ENCODE measurements around the gene FGF2. TPM values are rescaled to one million over a fixed set of nuclear protein-coding genes. Genes with fewer than 3 reads are reported as not detected.

Gene FGF2
- total and polyA plus RNA-seq, 4 donors = 0.52 to 1.4 (median 0.98) TPM

GRCh38 chr4:122822466-122822865 is 4.2 kb upstream of the FGF2 start:
- H3K9me3 ChIP-seq (ENCODE audit: control insufficient read depth in 4 of 4, low read length in 3 of 4) = no peaks in the 10 kb centered on the region
- H3K4me3 ChIP-seq (ENCODE audit: low read depth in 1 of 3, low read length in 3 of 3) = no peak overlapping the region
- TF ChIP-seq RXRA (IDR thresholded peaks at IDR 0.05) (no peak), NR2F2 (IDR thresholded peaks at IDR 0.05) (no peak), FOXA2 (IDR thresholded peaks at IDR 0.05) (no peak), TAF1 (conservative IDR thresholded peaks at IDR 0.05) (no peak), ATF3 (IDR thresholded peaks at IDR 0.05) (no peak), FOXA1 (IDR thresholded peaks at IDR 0.05) (no peak), REST (IDR thresholded peaks at IDR 0.05) (no peak), EGR1 (IDR thresholded peaks at IDR 0.05; ENCODE audit: low read depth in 2 of 2) (no peak), RAD21 (IDR thresholded peaks at IDR 0.05) (no peak), GABPA (IDR thresholded peaks at IDR 0.05 in 1 of 2, conservative IDR thresholded peaks at IDR 0.05 in 1 of 2) (no peak), SP1 (IDR thresholded peaks at IDR 0.05) (no peak), CTCF (IDR thresholded peaks at IDR 0.05; ENCODE audit: low read depth, low read length, missing input control) (no peak), YY1 (IDR thresholded peaks at IDR 0.05) (no peak), ZBTB33 (IDR thresholded peaks at IDR 0.05) (no peak), HNF4G (IDR thresholded peaks at IDR 0.05) (no peak), JUND (IDR thresholded peaks at IDR 0.05) (no peak), MAX (IDR thresholded peaks at IDR 0.05) (no peak), HNF4A (conservative IDR thresholded peaks at IDR 0.05) (no peak)
- no peaks in the 10 kb centered on the region for H3K36me3 ChIP-seq (ENCODE audit: control insufficient read depth in 4 of 4, insufficient read depth in 3 of 4, low read depth in 1 of 4, low read length in 3 of 4)
- no peaks in the 10 kb centered on the region for H3K27me3 ChIP-seq (ENCODE audit: control insufficient read depth in 4 of 4, insufficient read depth in 4 of 4, low read length in 3 of 4)
- H3K27ac ChIP-seq (ENCODE audit: low read depth in 1 of 2, low read length in 2 of 2) = no peak overlapping the region
- H3K4me1 ChIP-seq (ENCODE audit: control insufficient read depth in 4 of 4, insufficient read depth in 4 of 4, low read length in 3 of 4) = peaks cover 0 to 5% (median 4%) of the 10 kb centered on the region in 4 donors
- no peak overlapping the region for H3K9ac ChIP-seq (ENCODE audit: low read depth in 1 of 2, low read length in 2 of 2)
- 94% methylated on average over 2 of the region's 2 CpGs for WGBS
- no peak for DNase-seq (ENCODE audit: low spot score)

Measured in liver (tissue), 9 donors.